Neutrophil (primary cell): ENCODE results near the gene SUOX.
"Not testable (repeated sequence)": the region's sequence is repeated elsewhere in the genome, so short reads cannot be mapped to it uniquely, and the experiment has no call there.

Experiments used
- H3K27ac ChIP-seq: fragments of 200-600 bp; sonication (generic); 2 replicates; pipeline ENCODE4 v1.5.1; 2016; ENCODE audit warnings: mild to moderate bottlenecking, moderate library complexity
- H3K27me3 ChIP-seq: fragments of 200-600 bp; sonication (generic); 2 replicates; pipeline ENCODE4 v1.6.0; 2016; ENCODE audit warnings: mild to moderate bottlenecking
- H3K36me3 ChIP-seq: fragments of 200-600 bp; sonication (generic); 2 replicates; pipeline ENCODE4 v1.5.1; 2017
- H3K4me1 ChIP-seq, 2 experiments: fragments of 200-600 bp in 1 of 2; sonication (generic) in 1 of 2; 1 replicate in 1 of 2; 2 replicates in 1 of 2; pipeline versions ENCODE4 v1.5.1 to v1.6.1; 2013 to 2016; ENCODE audit warnings: low read depth in 1 of 2, low read length in 1 of 2, mild to moderate bottlenecking in 1 of 2, moderate library complexity in 1 of 2; ENCODE audit not compliant: control insufficient read depth in 1 of 2, insufficient read depth in 1 of 2
- H3K4me3 ChIP-seq, 2 experiments: fragments of 200-600 bp in 1 of 2; sonication (generic) in 1 of 2; 1 replicate in 1 of 2; 2 replicates in 1 of 2; pipeline ENCODE4 v1.5.1; 2013 to 2016; ENCODE audit warnings: low read depth in 1 of 2, low read length in 1 of 2, mild to moderate bottlenecking in 1 of 2, moderate library complexity in 1 of 2
- H3K9me3 ChIP-seq: fragments of 200-600 bp; sonication (generic); 2 replicates; pipeline ENCODE4 v1.5.1; 2016
- TF ChIP-seq, protein P1 (sequence below): fragments of 200-600 bp; sonication (generic); IDR thresholded peaks from 2 replicates; pipeline ENCODE4 v1.5.1; 2016; ENCODE audit warnings: antibody characterized with exemption

The SUOX gene

GRCh38 chr12:56040151-56040550 lies 43.1 kb downstream of the SUOX start:
- Histone ChIP-seq H3K36me3 (peaks cover 15% of the 10 kb centered on the region), H3K4me1 (peaks cover 27 to 28% of the 10 kb centered on the region in 2 experiments), H3K4me3 (no peak overlapping the region), H3K9me3 (no peaks in the 10 kb centered on the region), H3K27me3 (no peaks in the 10 kb centered on the region), H3K27ac (no peak overlapping the region)
- TF ChIP-seq, protein P1, sequence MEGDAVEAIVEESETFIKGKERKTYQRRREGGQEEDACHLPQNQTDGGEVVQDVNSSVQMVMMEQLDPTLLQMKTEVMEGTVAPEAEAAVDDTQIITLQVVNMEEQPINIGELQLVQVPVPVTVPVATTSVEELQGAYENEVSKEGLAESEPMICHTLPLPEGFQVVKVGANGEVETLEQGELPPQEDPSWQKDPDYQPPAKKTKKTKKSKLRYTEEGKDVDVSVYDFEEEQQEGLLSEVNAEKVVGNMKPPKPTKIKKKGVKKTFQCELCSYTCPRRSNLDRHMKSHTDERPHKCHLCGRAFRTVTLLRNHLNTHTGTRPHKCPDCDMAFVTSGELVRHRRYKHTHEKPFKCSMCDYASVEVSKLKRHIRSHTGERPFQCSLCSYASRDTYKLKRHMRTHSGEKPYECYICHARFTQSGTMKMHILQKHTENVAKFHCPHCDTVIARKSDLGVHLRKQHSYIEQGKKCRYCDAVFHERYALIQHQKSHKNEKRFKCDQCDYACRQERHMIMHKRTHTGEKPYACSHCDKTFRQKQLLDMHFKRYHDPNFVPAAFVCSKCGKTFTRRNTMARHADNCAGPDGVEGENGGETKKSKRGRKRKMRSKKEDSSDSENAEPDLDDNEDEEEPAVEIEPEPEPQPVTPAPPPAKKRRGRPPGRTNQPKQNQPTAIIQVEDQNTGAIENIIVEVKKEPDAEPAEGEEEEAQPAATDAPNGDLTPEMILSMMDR, result no peak

DNA sequence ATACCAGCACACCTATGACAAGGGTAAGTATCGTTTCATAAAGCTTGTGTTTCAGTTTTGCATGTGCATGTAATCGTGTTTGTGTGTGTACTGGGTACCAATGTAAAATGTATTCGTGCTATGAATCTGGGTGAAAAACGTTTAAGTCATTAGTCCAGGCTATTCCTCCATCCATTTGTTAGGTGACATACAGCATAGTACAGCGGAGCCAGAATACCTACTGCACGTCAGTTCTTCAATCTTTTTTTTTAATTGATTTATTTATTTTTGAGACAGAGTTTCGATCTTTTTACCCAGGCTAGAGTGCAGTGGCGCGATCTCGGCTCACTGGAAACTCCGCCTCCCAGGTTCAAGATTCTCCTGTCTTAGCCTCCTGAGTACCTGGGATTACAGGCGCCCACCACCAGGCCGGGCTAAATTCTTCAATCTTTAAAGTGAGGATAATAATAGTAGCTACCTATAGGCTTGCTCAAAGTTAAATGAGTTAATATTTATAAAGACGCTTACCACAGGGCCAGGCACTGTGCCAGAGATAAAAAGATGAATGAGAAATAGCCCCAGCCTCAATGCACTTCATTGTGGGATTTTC lies 44.0 kb downstream of the SUOX start:
- Histone ChIP-seq H3K27me3 (no peaks in the 10 kb centered on the region), H3K9me3 (no peaks in the 10 kb centered on the region), H3K4me3 (peak overlapping the region; percentile 94 to 95), H3K36me3 (peaks cover 19% of the 10 kb centered on the region), H3K4me1 (peaks cover 27 to 28% of the 10 kb centered on the region in 2 experiments), H3K27ac (peak overlapping the region; percentile 95)
- TF ChIP-seq, protein P1, result no peak

- peak within 1 kb of the TSS; percentile 94 to 95 for H3K4me3 ChIP-seq
- peaks cover 27% of the 10 kb centered on the region in 2 experiments for H3K4me1 ChIP-seq
- H3K9me3 ChIP-seq, result no peaks in the 10 kb centered on the region
- TF ChIP-seq, protein P1, result peak; percentile 23
- peaks cover 19% of the 10 kb centered on the region for H3K36me3 ChIP-seq
- no peaks in the 10 kb centered on the region for H3K27me3 ChIP-seq
- peak within 1 kb of the TSS; percentile 95 for H3K27ac ChIP-seq
Measured at GRCh38 chr12:56041552-56042429, 44.7 kb downstream of the SUOX start, which contains the start of gene RPS26. Gene RPS26 (plus strand): TSS chr12:56041918. CDS start chr12:56042167, 249 bp downstream.

DNA sequence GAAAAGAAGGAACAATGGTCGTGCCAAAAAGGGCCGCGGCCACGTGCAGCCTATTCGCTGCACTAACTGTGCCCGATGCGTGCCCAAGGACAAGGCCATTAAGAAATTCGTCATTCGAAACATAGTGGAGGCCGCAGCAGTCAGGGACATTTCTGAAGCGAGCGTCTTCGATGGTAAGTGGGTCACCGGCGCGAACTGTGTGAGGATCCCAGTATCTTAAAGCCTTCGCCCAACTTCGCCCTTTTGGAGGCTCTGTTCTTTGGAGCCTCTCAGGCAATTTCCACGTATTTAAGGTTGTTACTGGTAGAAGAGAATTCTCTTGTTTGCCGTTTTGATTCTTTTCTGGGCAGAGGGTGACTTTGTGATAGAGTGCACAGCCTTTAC lies 45.3 kb downstream of the SUOX start:
- Histone ChIP-seq H3K4me3 (peak overlapping the region; percentile 94 to 95), H3K36me3 (peaks cover 19% of the 10 kb centered on the region), H3K4me1 (peaks cover 21% of the 10 kb centered on the region in 2 experiments), H3K27ac (peak overlapping the region; percentile 95)
- not testable (repeated sequence) for H3K27me3 ChIP-seq, H3K9me3 ChIP-seq

GRCh38 chr12:56042843-56043242 lies 45.8 kb downstream of the SUOX start:
- TF ChIP-seq, protein P1, result no peak
- Histone ChIP-seq H3K27ac (peak overlapping the region; percentile 95), H3K36me3 (peaks cover 19% of the 10 kb centered on the region), H3K9me3 (no peaks in the 10 kb centered on the region), H3K27me3 (no peaks in the 10 kb centered on the region), H3K4me3 (peak overlapping the region; percentile 94 to 95), H3K4me1 (peaks cover 18 to 19% of the 10 kb centered on the region in 2 experiments)
